GM12878 (cell line): ENCODE data around the gene CD300E.

Source experiments
- CBX5 ChIP-seq: sonication (generic); IDR thresholded peaks from 2 replicates; pipeline ENCODE4 v1.6.1; 2016; ENCODE audit warnings: low read depth, moderate library complexity, mild to moderate bottlenecking, inconsistent platforms
- CTCF ChIP-seq, 3 experiments: IDR thresholded peaks in 2 of 3; conservative IDR thresholded peaks in 1 of 3; 2 replicates each; pipeline ENCODE4 v1.5.1; 2011; ENCODE audit warnings: low read depth in 3 of 3, low read length in 3 of 3, mild to moderate bottlenecking in 3 of 3, control low read depth in 2 of 3, moderate library complexity in 2 of 3, inconsistent platforms in 1 of 3, mixed read lengths in 1 of 3; ENCODE audit not compliant: control insufficient read depth in 2 of 3, insufficient read depth in 1 of 3; ENCODE audit errors: extremely low read depth in 1 of 3
- ETV6 ChIP-seq, 2 experiments: fragments of 450-650 bp in 1 of 2; IDR thresholded peaks in 1 of 2; conservative IDR thresholded peaks in 1 of 2; 2 replicates each; pipeline ENCODE4 v1.6.1; 2014; ENCODE audit warnings: antibody characterized with exemption in 1 of 2, borderline replicate concordance in 1 of 2, low read depth in 1 of 2, mild to moderate bottlenecking in 1 of 2, moderate library complexity in 1 of 2
- FOXM1 ChIP-seq: IDR thresholded peaks from 2 replicates; pipeline ENCODE4 v1.6.1; 2012; ENCODE audit warnings: low read depth, mild to moderate bottlenecking, inconsistent platforms, low read length, moderate library complexity
- MAX ChIP-seq: IDR thresholded peaks from 2 replicates; pipeline ENCODE4 v1.6.1; 2012; ENCODE audit warnings: low read depth, low read length, improper control_type of control experiment
- NFYB ChIP-seq: IDR thresholded peaks from 2 replicates; pipeline ENCODE4 v1.6.1; 2011; ENCODE audit warnings: low read depth, mild to moderate bottlenecking, low read length, improper control_type of control experiment, moderate library complexity; ENCODE audit not compliant: insufficient read depth
- PML ChIP-seq: IDR thresholded peaks from 2 replicates; pipeline ENCODE4 v1.6.1; 2012; ENCODE audit warnings: low read length, inconsistent platforms
- POLR2A ChIP-seq: IDR thresholded peaks from 2 replicates; pipeline ENCODE4 v1.6.1; 2011; ENCODE audit warnings: low read depth, mild to moderate bottlenecking, low read length
- SIX5 ChIP-seq: IDR thresholded peaks from 2 replicates; pipeline ENCODE4 v1.6.1; 2011; ENCODE audit warnings: mild to moderate bottlenecking, low read depth, low read length, moderate library complexity; ENCODE audit not compliant: severe bottlenecking
- USF2 ChIP-seq: IDR thresholded peaks from 2 replicates; pipeline ENCODE4 v1.6.1; 2011; ENCODE audit warnings: low read depth, low read length, improper control_type of control experiment, borderline replicate concordance
- TF ChIP-seq, protein P1 (sequence below): fragments of 450-650 bp; IDR thresholded peaks from 2 replicates; pipeline ENCODE4 v1.6.1; 2017; ENCODE audit warnings: mild to moderate bottlenecking

- no peak for TF ChIP-seq CTCF (IDR thresholded peaks at IDR 0.05 in 2 of 3, conservative IDR thresholded peaks at IDR 0.05 in 1 of 3; ENCODE audit: control insufficient read depth in 2 of 3, extremely low read depth in 1 of 3, insufficient read depth in 1 of 3, low read depth in 3 of 3, low read length in 3 of 3)
- TF ChIP-seq, protein P1, sequence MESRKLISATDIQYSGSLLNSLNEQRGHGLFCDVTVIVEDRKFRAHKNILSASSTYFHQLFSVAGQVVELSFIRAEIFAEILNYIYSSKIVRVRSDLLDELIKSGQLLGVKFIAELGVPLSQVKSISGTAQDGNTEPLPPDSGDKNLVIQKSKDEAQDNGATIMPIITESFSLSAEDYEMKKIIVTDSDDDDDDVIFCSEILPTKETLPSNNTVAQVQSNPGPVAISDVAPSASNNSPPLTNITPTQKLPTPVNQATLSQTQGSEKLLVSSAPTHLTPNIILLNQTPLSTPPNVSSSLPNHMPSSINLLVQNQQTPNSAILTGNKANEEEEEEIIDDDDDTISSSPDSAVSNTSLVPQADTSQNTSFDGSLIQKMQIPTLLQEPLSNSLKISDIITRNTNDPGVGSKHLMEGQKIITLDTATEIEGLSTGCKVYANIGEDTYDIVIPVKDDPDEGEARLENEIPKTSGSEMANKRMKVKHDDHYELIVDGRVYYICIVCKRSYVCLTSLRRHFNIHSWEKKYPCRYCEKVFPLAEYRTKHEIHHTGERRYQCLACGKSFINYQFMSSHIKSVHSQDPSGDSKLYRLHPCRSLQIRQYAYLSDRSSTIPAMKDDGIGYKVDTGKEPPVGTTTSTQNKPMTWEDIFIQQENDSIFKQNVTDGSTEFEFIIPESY, result no peak
- no peak for TF ChIP-seq USF2
- no peak for TF ChIP-seq PML
- no peak for TF ChIP-seq CBX5
- TF ChIP-seq ETV6 (conservative IDR thresholded peaks at IDR 0.05 in 1 of 2, IDR thresholded peaks at IDR 0.05 in 1 of 2; ENCODE audit: borderline replicate concordance in 1 of 2, low read depth in 1 of 2), result no peak
- TF ChIP-seq NFYB, result no peak
- no peak for TF ChIP-seq SIX5
- no peak for TF ChIP-seq FOXM1
- no peak for TF ChIP-seq POLR2A
- TF ChIP-seq MAX, result no peak
Observed at GRCh38 chr17:74652020-74652419, 28.5 kb upstream of the CD300E start.
